Heart right ventricle (tissue), 16 donors: Measurements from ENCODE around the gene PPP2R2B. TPM values are rescaled to one million over a fixed set of nuclear protein-coding genes. Genes with fewer than 3 reads are reported as not detected.

Experiments
- ATAC-seq, 8 donors: fragments of 200-7000 bp; cut with Tn5 transposase; one replicate each; pipeline ENCODE4 v1.9.1; 2020; ENCODE audit warnings: mild to moderate bottlenecking in 8 of 8, moderate library complexity in 8 of 8, moderate number of reproducible peaks in 1 of 8
- DNase-seq, 2 donors: peaks; one replicate each; pipeline ENCODE4 v3.0.0-alpha.2; 2020
- H3K27ac ChIP-seq, 10 donors: fragments of 200-600 bp; sonication (generic) in 2 of 10; one replicate each; pipeline versions ENCODE4 v1.5.0 to v1.8.0; 2020 to 2022; ENCODE audit warnings: mild to moderate bottlenecking in 3 of 10
- H3K27me3 ChIP-seq, 7 donors: fragments of 200-600 bp; one replicate each; pipeline ENCODE4 v1.8.0; 2021 to 2022; ENCODE audit warnings: mild to moderate bottlenecking in 2 of 7
- H3K36me3 ChIP-seq, 9 donors: fragments of 200-600 bp; sonication (generic) in 1 of 9; one replicate each; pipeline versions ENCODE4 v1.5.0 to v1.8.0; 2020 to 2022; ENCODE audit warnings: mild to moderate bottlenecking in 2 of 9
- H3K4me1 ChIP-seq, 9 donors: fragments of 200-600 bp; sonication (generic) in 1 of 9; one replicate each; pipeline versions ENCODE4 v1.5.0 to v1.8.0; 2020 to 2022; ENCODE audit warnings: mild to moderate bottlenecking in 4 of 9
- H3K4me3 ChIP-seq, 10 donors: fragments of 200-600 bp; sonication (generic) in 2 of 10; one replicate each; pipeline versions ENCODE4 v1.5.0 to v1.8.0; 2020 to 2022; ENCODE audit warnings: mild to moderate bottlenecking in 7 of 10, moderate library complexity in 2 of 10
- H3K9me3 ChIP-seq, 11 donors: fragments of 200-600 bp in 10 of 11; sonication (generic) in 2 of 11; one replicate each; pipeline versions ENCODE4 v1.5.0 to v1.8.0; 2013 to 2022; ENCODE audit warnings: mild to moderate bottlenecking in 2 of 11, control low read depth in 1 of 11, moderate library complexity in 1 of 11
- CTCF ChIP-seq, 9 donors: fragments of 200-600 bp; sonication (generic) in 2 of 9; IDR thresholded peaks; one replicate each; pipeline versions ENCODE4 v1.5.0 to v1.8.0; 2021 to 2022; ENCODE audit warnings: antibody characterized with exemption in 9 of 9, mild to moderate bottlenecking in 5 of 9, moderate library complexity in 1 of 9
- WGBS, 2 donors: extraction: QIAGEN DNeasy Blood & Tissue Kit; methylation state at CpG; one replicate each; pipeline ENCODE4 v1.1.7; 2013; ENCODE audit warnings: inconsistent platforms in 1 of 2; 5-methylcytosine and 5-hydroxymethylcytosine counted together
- intact Hi-C, 10 donors: fragments of 100-400 bp; cut with DNase I; formaldehyde crosslinking; loops; one replicate each; pipeline versions ENCODE4 v1.11.1 to v1.14.2; 2022
- polyA plus RNA-seq, 2 donors: library from polyadenylated mRNA; stranded (reverse); fragments of 200-250 nt; gene quantifications; one replicate each; pipeline ENCODE4 v1.2.3, GENCODE V29; 2013
- total RNA-seq, 10 donors: library from RNA; stranded (reverse); fragmentation: NEBNext Ultra II Directional in 3 of 10; extraction: Animal tissue kit (Norgen Biotek cat#: 25700) in 3 of 10; gene quantifications; one replicate each; pipeline versions ENCODE4 v1.2.1 to v1.2.4, GENCODE V29; 2021 to 2023
- donor health status: Arrhythmogenic right ventricular cardiomyopathy.
- donor health status: ischemic (EF 13 %, LVEDD 7.1; RV severe dilation, severe dysfunction).
- donor health status: healthy with polysubstance abuse.
- donor health status: DM: no; HTN: yes; CAD: no.
- donor health status: DM: no; HTN: no; CAD: no.
- donor health status: ischemic (EF 25% LVEDD 6.9; RV normal size, moderate dysfunction).
- donor health status: ischemic (EF 25% LVEDD 5.7; RV mildly dilated, moderate dysfunction).
- donor health status: healthy.
- donor health status: DM: yes; HTN: yes; CAD: no.
- donor health status: Ischemic cardiomyopathy.
- donor health status: ischemic (EF 35%, LVEDD 5.7; RV mildly dilated, moderate dysfunction).
- donor health status: nonischemic (EF 11% LVEDD 7.7; RV severe dilation, severe dysfunction).
- donor health status: DM: yes; HTN: yes; CAD: no.
- donor health status: PGD.
- donor health status: ischemic (EF 29% LVEDD 5.4; RV normal size, mild dysfunction).
- donor health status: nonischemic (EF 23%, LVEDD 6.1; RV moderate dilation, normal function).

PPP2R2B gene
- total and polyA plus RNA-seq, 12 donors: 0.05 to 1.8 (median 0.57) TPM; not detected in 2

- intact Hi-C loops: no loop called here
- ATAC-seq (no peak), DNase-seq (no peak)
- H3K27me3 ChIP-seq: no peaks in the 10 kb centered on the region
- no peaks in the 10 kb centered on the region for H3K36me3 ChIP-seq
- no peak for TF ChIP-seq CTCF (IDR thresholded peaks at IDR 0.05)
- H3K9me3 ChIP-seq: peaks cover 0 to 13% (median 0%) of the 10 kb centered on the region in 11 donors
- no peak overlapping the region for H3K27ac ChIP-seq
- no peak overlapping the region for H3K4me3 ChIP-seq
- no peaks in the 10 kb centered on the region for H3K4me1 ChIP-seq
- WGBS, 2 donors: 84 to 87% methylated on average over 3 of the region's 3 CpGs
Observed at GRCh38 chr5:146902471-146902870, 23.9 kb upstream of the PPP2R2B start.

GRCh38 chr5:146897061-146897460 lies 18.5 kb upstream of the PPP2R2B start:
- Histone ChIP-seq H3K4me1 (no peaks in the 10 kb centered on the region), H3K36me3 (no peaks in the 10 kb centered on the region), H3K27me3 (no peaks in the 10 kb centered on the region), H3K9me3 (peaks cover 0 to 17% (median 0%) of the 10 kb centered on the region in 11 donors), H3K27ac (no peak overlapping the region), H3K4me3 (no peak overlapping the region)
- WGBS, 2 donors: 84 to 85% methylated on average over 3 of the region's 3 CpGs
- intact Hi-C loops: no loop called here
- no peak for ATAC-seq
- TF ChIP-seq CTCF (IDR thresholded peaks at IDR 0.05): no peak
- DNase-seq: no peak

- WGBS, 2 donors: 83 to 91% methylated on average over 4 of the region's 4 CpGs
Observed at GRCh38 chr5:146894753-146895521, 16.4 kb upstream of the PPP2R2B start.

GRCh38 chr5:146893991-146894390 lies 15.4 kb upstream of the PPP2R2B start:
- no peaks in the 10 kb centered on the region for H3K36me3 ChIP-seq
- WGBS, 2 donors: 83 to 88% methylated on average over 3 of the region's 3 CpGs
- H3K9me3 ChIP-seq: peaks cover 0 to 12% (median 0%) of the 10 kb centered on the region in 11 donors
- TF ChIP-seq CTCF (IDR thresholded peaks at IDR 0.05): no peak
- peaks cover 0 to 7% (median 0%) of the 10 kb centered on the region in 9 donors for H3K4me1 ChIP-seq
- H3K27me3 ChIP-seq: no peaks in the 10 kb centered on the region
- ATAC-seq (no peak), DNase-seq (no peak)
- H3K4me3 ChIP-seq: no peak overlapping the region
- H3K27ac ChIP-seq: no peak overlapping the region
- intact Hi-C loops: no loop called here

More at GRCh38 chr5:146894753-146895521, 16.4 kb upstream of the PPP2R2B start:
- Histone ChIP-seq H3K4me1 (peaks cover 0 to 6% (median 0%) of the 10 kb centered on the region in 9 donors), H3K36me3 (no peaks in the 10 kb centered on the region), H3K27me3 (no peaks in the 10 kb centered on the region), H3K27ac (no peak overlapping the region), H3K9me3 (peaks cover 0 to 13% (median 0%) of the 10 kb centered on the region in 11 donors), H3K4me3 (no peak overlapping the region)
- ATAC-seq (no peak), DNase-seq (no peak)
- no peak for TF ChIP-seq CTCF (IDR thresholded peaks at IDR 0.05)
- intact Hi-C loops: no loop called here
